Uterus (tissue), 4 donors: ENCODE results near the gene ASPHD2. TPM values are rescaled to one million over a fixed set of nuclear protein-coding genes. Genes with fewer than 3 reads are reported as not detected.

ENCODE experiments used
- DNase-seq, 2 donors: peaks; one replicate each; pipeline ENCODE4 v3.0.0-alpha.2; 2019 to 2020
- H3K27ac ChIP-seq, 2 donors: fragments of 200-600 bp; sonication (generic); 1 replicate in 1 of 2; 2 replicates in 1 of 2; pipeline ENCODE4 v1.5.1; 2016 to 2018
- H3K27me3 ChIP-seq, 2 donors: fragments of 200-600 bp; sonication (generic); one replicate each; pipeline ENCODE4 v1.5.1; 2018 to 2019; ENCODE audit warnings: control low read depth in 1 of 2
- H3K36me3 ChIP-seq, 2 donors: fragments of 200-600 bp; sonication (generic); one replicate each; pipeline ENCODE4 v1.5.1; 2019; ENCODE audit warnings: control low read depth in 1 of 2
- H3K4me1 ChIP-seq, 2 donors: fragments of 200-600 bp; sonication (generic); one replicate each; pipeline ENCODE4 v1.5.1; 2018 to 2019; ENCODE audit warnings: control low read depth in 1 of 2
- H3K4me3 ChIP-seq, 2 donors: fragments of 200-600 bp; sonication (generic); 1 replicate in 1 of 2; 2 replicates in 1 of 2; pipeline ENCODE4 v1.5.1; 2018 to 2019; ENCODE audit warnings: mild to moderate bottlenecking in 1 of 2
- H3K9me3 ChIP-seq, 2 donors: fragments of 200-600 bp; sonication (generic); one replicate each; pipeline ENCODE4 v1.5.1; 2019; ENCODE audit warnings: control low read depth in 1 of 2
- POLR2A ChIP-seq, 2 donors: fragments of 450-650 bp; IDR thresholded peaks; one replicate each; pipeline ENCODE4 v1.6.1; 2016; ENCODE audit warnings: antibody characterized with exemption in 2 of 2, mild to moderate bottlenecking in 1 of 2, moderate library complexity in 1 of 2
- intact Hi-C: fragments of 100-400 bp; cut with DNase I; formaldehyde crosslinking; loops from one replicate; pipeline ENCODE4 v1.15.1; 2023; ENCODE audit warnings: low total_unique reads
- total RNA-seq, 4 donors: library from RNA; depleted of rRNA in 3 of 4; stranded (reverse); fragments of >200 nt in 3 of 4; gene quantifications; one replicate each; pipeline versions ENCODE4 v1.1.0 to v1.2.4, GENCODE V29; 2014 to 2023
- TF ChIP-seq, protein P1 (sequence below), 4 experiments: fragments of 200-600 bp in 2 of 4; fragments of 450-650 bp in 2 of 4; sonication (generic) in 2 of 4; IDR thresholded peaks; one replicate each; pipeline ENCODE4 v1.5.1; 2016 to 2019; ENCODE audit warnings: antibody characterized with exemption in 4 of 4, mild to moderate bottlenecking in 2 of 4, moderate library complexity in 1 of 4
- donor health status: DM: yes; HTN: yes; CAD: no.

ASPHD2 gene
- total RNA-seq, 4 donors from 2014 or later = 0.83 to 1.8 TPM; not detected in 2

GRCh38 chr22:26385164-26385563, 43.9 kb upstream of the ASPHD2 start:
- H3K9me3 ChIP-seq = no peaks in the 10 kb centered on the region
- intact Hi-C loops = no loop called here
- DNase-seq = no peak
- H3K36me3 ChIP-seq = no peaks in the 10 kb centered on the region
- TF ChIP-seq, protein P1, sequence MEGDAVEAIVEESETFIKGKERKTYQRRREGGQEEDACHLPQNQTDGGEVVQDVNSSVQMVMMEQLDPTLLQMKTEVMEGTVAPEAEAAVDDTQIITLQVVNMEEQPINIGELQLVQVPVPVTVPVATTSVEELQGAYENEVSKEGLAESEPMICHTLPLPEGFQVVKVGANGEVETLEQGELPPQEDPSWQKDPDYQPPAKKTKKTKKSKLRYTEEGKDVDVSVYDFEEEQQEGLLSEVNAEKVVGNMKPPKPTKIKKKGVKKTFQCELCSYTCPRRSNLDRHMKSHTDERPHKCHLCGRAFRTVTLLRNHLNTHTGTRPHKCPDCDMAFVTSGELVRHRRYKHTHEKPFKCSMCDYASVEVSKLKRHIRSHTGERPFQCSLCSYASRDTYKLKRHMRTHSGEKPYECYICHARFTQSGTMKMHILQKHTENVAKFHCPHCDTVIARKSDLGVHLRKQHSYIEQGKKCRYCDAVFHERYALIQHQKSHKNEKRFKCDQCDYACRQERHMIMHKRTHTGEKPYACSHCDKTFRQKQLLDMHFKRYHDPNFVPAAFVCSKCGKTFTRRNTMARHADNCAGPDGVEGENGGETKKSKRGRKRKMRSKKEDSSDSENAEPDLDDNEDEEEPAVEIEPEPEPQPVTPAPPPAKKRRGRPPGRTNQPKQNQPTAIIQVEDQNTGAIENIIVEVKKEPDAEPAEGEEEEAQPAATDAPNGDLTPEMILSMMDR (IDR thresholded peaks at IDR 0.05) = no peak
- no peak for TF ChIP-seq POLR2A (IDR thresholded peaks at IDR 0.05)
- no peak overlapping the region for H3K4me3 ChIP-seq
- H3K4me1 ChIP-seq = no peaks in the 10 kb centered on the region
- H3K27ac ChIP-seq = no peak overlapping the region
- no peaks in the 10 kb centered on the region for H3K27me3 ChIP-seq

DNA sequence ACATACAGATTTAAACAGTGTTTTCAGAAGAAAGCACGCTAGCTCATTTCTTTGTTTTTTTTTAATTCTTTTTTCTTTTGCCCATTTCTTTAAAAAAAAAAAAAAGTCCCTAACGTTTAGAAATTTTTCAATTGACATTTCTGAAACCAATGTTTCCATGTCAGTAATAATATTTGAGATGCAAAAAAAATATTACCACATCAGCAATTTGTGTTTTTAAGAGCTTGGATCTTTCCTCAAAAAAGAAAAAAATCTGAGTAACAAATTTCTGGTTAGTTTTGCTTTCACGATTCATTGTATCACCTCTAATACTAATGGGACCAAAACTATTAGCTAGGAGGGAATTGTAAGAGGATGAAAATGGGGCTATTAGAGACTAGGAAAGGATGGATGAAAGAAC, 39.9 kb upstream of the ASPHD2 start:
- no peak for DNase-seq
- no peaks in the 10 kb centered on the region for H3K36me3 ChIP-seq
- intact Hi-C loops = no loop called here
- H3K9me3 ChIP-seq = no peaks in the 10 kb centered on the region
- H3K4me1 ChIP-seq = no peaks in the 10 kb centered on the region
- TF ChIP-seq, protein P1 (IDR thresholded peaks at IDR 0.05) = no peak
- no peak for TF ChIP-seq POLR2A (IDR thresholded peaks at IDR 0.05)
- no peak overlapping the region for H3K4me3 ChIP-seq
- no peak overlapping the region for H3K27ac ChIP-seq
- H3K27me3 ChIP-seq = no peaks in the 10 kb centered on the region

DNA sequence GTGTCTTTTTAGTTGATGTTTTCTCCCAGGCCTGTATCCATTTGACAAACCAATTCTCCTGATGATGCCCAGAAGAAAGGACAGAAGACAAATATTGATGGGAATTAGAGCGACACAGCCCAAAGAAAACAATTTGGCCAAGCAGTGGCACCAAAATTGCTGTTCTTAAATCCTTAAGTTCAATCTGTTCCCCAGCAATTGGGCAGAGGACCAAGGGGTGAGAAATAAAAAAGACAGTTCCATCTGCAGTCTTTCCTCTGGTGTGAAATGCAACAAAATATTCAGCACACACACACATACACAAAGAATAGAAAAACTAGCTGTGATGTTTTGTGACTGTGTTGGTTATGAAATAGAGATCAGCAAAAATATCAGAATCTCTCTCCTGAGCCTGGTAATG, 38.0 kb upstream of the ASPHD2 start:
- no peaks in the 10 kb centered on the region for H3K27me3 ChIP-seq
- DNase-seq = no peak
- no peaks in the 10 kb centered on the region for H3K4me1 ChIP-seq
- H3K36me3 ChIP-seq = no peaks in the 10 kb centered on the region
- TF ChIP-seq POLR2A (IDR thresholded peaks at IDR 0.05) = no peak
- TF ChIP-seq, protein P1 (IDR thresholded peaks at IDR 0.05) = no peak
- intact Hi-C loops = no loop called here
- H3K9me3 ChIP-seq = no peaks in the 10 kb centered on the region
- H3K27ac ChIP-seq = no peak overlapping the region
- no peak overlapping the region for H3K4me3 ChIP-seq

DNA sequence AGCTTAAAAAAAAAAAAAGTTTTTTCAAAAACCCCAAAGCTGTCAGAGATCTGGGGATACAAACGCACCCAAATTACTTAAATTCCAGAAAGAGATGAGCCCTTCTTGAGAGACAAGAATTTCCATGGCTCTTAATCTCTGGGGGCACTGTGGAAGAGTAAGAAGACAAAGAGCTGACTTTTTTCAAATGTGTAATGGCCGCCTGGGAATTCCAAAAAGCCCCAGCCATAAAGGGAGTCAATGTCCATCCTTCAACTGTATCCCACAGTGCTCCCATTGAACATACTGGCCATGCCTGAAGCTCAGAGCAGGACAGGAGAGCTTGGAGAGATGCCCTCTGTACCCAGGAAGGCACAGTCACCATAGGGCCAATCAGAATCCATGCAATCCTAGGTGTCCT, 37.4 kb upstream of the ASPHD2 start:
- Histone ChIP-seq H3K27me3 (no peaks in the 10 kb centered on the region), H3K9me3 (no peaks in the 10 kb centered on the region), H3K4me3 (no peak overlapping the region), H3K36me3 (no peaks in the 10 kb centered on the region), H3K4me1 (no peaks in the 10 kb centered on the region), H3K27ac (no peak overlapping the region)
- intact Hi-C loops = no loop called here
- TF ChIP-seq, protein P1 (IDR thresholded peaks at IDR 0.05) = no peak
- no peak for TF ChIP-seq POLR2A (IDR thresholded peaks at IDR 0.05)
- DNase-seq = no peak

DNA sequence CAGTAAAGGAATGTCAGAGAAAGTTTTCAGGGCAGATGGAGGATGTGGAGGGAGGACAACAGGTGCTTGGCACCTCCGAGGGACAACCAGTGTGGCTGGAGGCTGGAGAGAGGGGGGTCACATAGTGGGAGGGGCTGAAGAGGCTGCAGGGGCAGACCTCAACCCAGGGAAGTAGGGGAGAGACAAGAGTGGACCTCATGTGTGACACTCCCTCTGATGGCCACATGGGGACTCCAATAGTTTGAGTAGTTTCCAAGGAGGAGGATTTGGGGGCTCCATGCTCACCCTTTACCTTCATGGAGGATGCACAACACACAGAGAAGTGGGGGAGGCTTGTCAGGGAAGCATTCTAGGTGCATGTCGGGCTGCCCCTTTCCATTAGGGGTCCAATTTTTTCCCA, 35.1 kb upstream of the ASPHD2 start:
- Histone ChIP-seq H3K4me1 (no peaks in the 10 kb centered on the region), H3K27me3 (no peaks in the 10 kb centered on the region), H3K27ac (no peak overlapping the region), H3K36me3 (no peaks in the 10 kb centered on the region), H3K4me3 (no peak overlapping the region), H3K9me3 (no peaks in the 10 kb centered on the region)
- intact Hi-C loops = no loop called here
- TF ChIP-seq, protein P1 (IDR thresholded peaks at IDR 0.05) = no peak
- no peak for TF ChIP-seq POLR2A (IDR thresholded peaks at IDR 0.05)
- no peak for DNase-seq
